ENCODE measurements around the gene KLHL30.

The KLHL30 gene

DNA sequence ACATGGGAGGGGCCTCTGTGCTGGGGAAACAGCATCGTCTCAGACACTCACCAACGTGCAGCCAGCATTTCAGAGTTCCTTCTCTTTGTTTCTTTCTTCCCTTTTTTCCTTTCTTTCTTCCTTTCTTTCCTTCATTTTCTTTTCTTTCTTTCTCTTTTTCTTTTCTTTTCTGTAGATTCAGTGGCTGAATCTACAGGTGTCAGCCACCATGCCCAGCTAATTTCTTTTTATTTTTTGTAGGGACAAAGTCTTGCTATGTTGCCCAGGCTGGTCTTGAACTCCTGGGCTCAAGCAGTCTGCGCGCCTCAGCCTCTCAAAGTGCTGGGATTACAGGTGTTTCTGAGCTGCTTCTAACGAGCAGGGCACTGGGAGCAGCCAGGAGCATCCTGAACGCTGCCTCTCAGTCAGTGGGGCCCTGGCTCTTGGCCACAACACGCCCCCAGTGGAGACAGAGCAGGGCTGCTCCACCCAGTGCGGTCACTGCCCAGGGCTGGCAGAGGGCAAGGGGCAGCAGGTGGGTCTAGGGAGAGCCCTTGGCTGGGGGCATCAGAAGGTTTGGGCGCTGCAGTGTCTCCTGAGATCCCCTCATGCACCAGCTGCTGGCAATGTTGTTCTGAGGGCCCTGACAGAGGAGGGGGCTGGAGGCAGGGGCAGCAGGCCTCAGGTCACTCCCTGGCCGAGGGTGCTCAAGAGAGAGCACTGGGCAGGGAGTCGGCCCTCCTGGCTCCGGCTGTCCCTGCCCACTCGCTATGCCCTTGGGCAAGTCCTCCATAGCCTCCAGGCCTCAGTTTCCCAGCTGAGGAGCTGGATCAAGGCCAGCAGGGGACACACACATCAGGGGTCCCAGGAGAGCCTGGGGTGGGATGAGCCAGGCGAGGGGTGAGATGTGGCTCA lies 4.7 kb upstream of the KLHL30 start:
- DNase-seq = no peak

- no peak for DNase-seq
Observed at GRCh38 chr2:238134393-238134785, 4.1 kb upstream of the KLHL30 start.

DNA sequence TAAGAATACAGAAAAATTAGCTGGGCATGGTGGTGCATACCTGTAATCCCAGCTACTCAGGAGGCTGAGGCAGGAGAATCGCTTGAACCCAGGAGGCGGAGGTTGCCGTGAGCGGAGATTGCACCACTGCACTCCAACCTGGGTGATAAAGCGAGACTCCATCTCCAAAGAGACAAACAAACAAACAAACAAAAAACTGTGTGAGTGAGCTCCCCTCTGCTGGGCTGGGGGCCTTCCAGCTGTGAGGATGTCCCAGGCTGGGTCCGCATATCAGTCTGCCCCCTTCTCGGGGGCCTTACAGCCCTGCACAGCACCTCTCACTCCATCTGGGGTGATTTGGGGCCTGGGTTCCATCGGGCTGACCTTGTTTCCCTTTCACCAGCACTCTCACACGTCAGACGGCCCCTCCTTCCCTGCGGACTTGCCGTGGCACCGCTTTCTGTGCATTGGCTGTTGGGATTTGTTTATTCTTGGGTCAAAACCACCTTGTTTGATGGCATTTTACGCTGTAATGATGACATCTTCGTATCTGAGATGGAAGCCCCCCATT lies 2.8 kb upstream of the KLHL30 start:
- no peak for DNase-seq

DNA sequence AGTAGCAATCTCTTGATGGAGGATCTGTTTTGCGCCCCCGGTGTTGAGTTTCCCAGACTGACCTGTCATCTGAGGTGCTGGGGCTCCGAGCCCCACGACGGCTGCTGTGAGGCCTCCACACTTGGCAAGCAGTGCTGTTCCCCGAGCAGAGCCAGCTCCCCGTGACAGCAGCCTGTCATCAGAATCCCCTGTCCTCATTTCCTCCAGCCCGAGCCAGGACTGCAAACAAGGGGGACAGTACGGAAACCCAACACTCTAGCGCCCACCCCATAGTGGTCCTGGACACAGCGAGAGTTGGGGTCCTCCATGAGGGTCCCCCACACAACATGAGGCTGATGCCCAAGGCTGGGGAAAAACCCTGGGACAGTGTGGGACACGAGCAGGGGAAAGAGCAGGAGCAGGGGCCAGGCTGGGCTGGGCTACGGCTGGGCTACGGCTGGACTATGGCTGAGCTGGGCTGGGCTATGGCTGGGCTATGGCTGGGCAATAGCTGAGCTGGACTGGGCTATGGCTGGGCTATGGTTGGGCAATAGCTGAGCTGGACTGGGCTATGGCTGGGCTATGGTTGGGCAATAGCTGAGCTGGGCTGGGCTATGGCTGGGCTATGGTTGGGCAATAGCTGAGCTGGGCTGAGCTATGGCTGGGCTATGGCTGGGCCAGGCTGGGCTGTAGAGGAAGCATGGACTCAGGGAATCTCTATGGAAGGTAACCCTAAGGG lies 1.5 kb upstream of the KLHL30 start:
- no peak for DNase-seq

GRCh38 chr2:238137885-238138284 lies 583 bp upstream of the KLHL30 start:
- DNase-seq = no peak

GRCh38 chr2:238139196-238140039 lies 950 bp downstream of the KLHL30 start:
- peak; percentile 28 for DNase-seq

GRCh38 chr2:238140040-238140439 lies 1.6 kb downstream of the KLHL30 start:
- no peak for DNase-seq

- DNase-seq = no peak
Observed at GRCh38 chr2:238140721-238141540, 2.5 kb downstream of the KLHL30 start.

GRCh38 chr2:238141541-238142318 lies 3.3 kb downstream of the KLHL30 start:
- no peak for DNase-seq

- no peak for DNase-seq
Observed at GRCh38 chr2:238142382-238143205, 4.1 kb downstream of the KLHL30 start.

GRCh38 chr2:238143239-238143951 lies 4.9 kb downstream of the KLHL30 start:
- DNase-seq = no peak

- no peak for DNase-seq
Observed at GRCh38 chr2:238144262-238144661, 5.8 kb downstream of the KLHL30 start.

GRCh38 chr2:238145046-238145445 lies 6.6 kb downstream of the KLHL30 start:
- DNase-seq = no peak

GRCh38 chr2:238145851-238146250 lies 7.4 kb downstream of the KLHL30 start:
- DNase-seq = no peak

- no peak for DNase-seq
Observed at GRCh38 chr2:238146884-238147544, 8.5 kb downstream of the KLHL30 start.

DNA sequence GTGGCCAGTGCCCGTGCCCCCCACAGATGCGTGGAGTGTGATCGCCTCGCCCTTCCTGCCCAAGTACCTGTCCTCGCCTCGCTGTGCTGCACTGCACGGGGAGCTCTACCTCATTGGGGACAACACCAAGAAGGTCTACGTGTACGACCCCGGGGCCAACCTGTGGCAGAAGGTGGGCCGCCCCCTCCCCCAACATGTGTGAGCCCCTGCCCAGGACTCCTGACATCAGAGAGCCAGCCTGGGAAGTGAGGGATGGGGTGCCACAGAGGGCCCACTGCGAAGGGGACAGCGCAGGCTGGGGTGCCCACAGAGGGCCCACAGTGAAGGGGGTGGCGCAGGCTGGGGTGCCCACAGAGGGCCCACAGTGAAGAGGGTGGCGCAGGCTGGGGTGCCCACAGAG lies 10.5 kb downstream of the KLHL30 start:
- no peak for DNase-seq

GRCh38 chr2:238149841-238150572 lies 11.5 kb downstream of the KLHL30 start:
- DNase-seq = no peak

DNA sequence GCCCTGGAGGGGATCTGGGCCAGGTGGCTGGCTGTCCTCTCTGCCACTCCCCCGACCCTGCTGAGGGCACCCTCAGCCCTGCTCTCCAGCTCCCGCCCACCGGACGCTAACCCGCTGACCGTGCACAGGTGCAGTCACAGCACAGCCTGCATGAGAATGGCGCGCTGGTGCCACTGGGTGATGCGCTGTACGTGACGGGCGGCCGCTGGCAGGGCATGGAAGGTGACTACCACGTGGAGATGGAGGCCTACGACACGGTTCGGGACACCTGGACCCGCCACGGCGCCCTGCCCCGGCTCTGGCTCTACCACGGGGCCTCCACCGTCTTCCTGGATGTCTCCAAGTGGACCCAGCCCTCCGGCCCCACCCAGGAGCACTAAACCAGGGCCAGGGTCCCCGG lies 12.2 kb downstream of the KLHL30 start:
- DNase-seq = no peak
